DND-41 (cell line): ENCODE data around the gene CAMK4.

ENCODE experiments used
- ATAC-seq: fragments of 200-7000 bp; cut with Tn5 transposase; 3 replicates; pipeline ENCODE4 v1.9.1; 2021; ENCODE audit warnings: low read depth; ENCODE audit not compliant: insufficient read depth
- DNase-seq: peaks from one replicate; pipeline ENCODE4 v3.0.0-alpha.2; 2020
- H2AFZ ChIP-seq: 2 replicates; pipeline ENCODE4 v1.6.0; 2012; ENCODE audit warnings: low read depth, low read length
- H3K27ac ChIP-seq: 2 replicates; pipeline ENCODE4 v1.5.1; 2012; ENCODE audit warnings: low read length, inconsistent platforms
- H3K27me3 ChIP-seq: fragments of 200-600 bp; sonication (generic); 2 replicates; pipeline ENCODE4 v1.6.0; 2012; ENCODE audit warnings: low read length, mild to moderate bottlenecking, inconsistent platforms; ENCODE audit not compliant: insufficient read depth, poor library complexity
- H3K36me3 ChIP-seq: 2 replicates; pipeline ENCODE4 v1.5.1; 2012; ENCODE audit warnings: low read length, inconsistent platforms; ENCODE audit not compliant: insufficient read depth
- H3K4me1 ChIP-seq: 2 replicates; pipeline ENCODE4 v1.5.1; 2012; ENCODE audit warnings: mild to moderate bottlenecking, low read length; ENCODE audit not compliant: insufficient read depth
- H3K4me2 ChIP-seq: 2 replicates; pipeline ENCODE4 v1.6.0; 2012; ENCODE audit warnings: mild to moderate bottlenecking, moderate library complexity, low read length, inconsistent platforms; ENCODE audit not compliant: insufficient read depth
- H3K4me3 ChIP-seq, 2 experiments: fragments of 200-600 bp in 1 of 2; shearing (Covaris generic) in 1 of 2; 2 replicates each; pipeline ENCODE4 v1.5.1; 2012 to 2016; ENCODE audit warnings: inconsistent platforms in 2 of 2, low read length in 2 of 2, mild to moderate bottlenecking in 2 of 2, low read depth in 1 of 2, moderate library complexity in 1 of 2
- H3K79me2 ChIP-seq: 2 replicates; pipeline ENCODE4 v1.6.0; 2012; ENCODE audit warnings: low read length, inconsistent platforms; ENCODE audit not compliant: insufficient read depth
- H3K9ac ChIP-seq: 2 replicates; pipeline ENCODE4 v1.6.0; 2012; ENCODE audit warnings: low read depth, mild to moderate bottlenecking, inconsistent platforms, low read length, moderate library complexity
- H3K9me3 ChIP-seq: 2 replicates; pipeline ENCODE4 v1.5.1; 2012; ENCODE audit warnings: low read length, moderate library complexity, mild to moderate bottlenecking, inconsistent platforms; ENCODE audit not compliant: insufficient read depth, severe bottlenecking
- H4K20me1 ChIP-seq: 2 replicates; pipeline ENCODE4 v1.6.0; 2012; ENCODE audit warnings: low read length; ENCODE audit not compliant: insufficient read depth
- CTCF ChIP-seq: IDR thresholded peaks from 2 replicates; pipeline ENCODE4 v1.5.1; 2012; ENCODE audit warnings: borderline replicate concordance, low read length, moderate library complexity, mild to moderate bottlenecking; ENCODE audit not compliant: poor library complexity, severe bottlenecking; ENCODE audit errors: extremely low read depth
- EZH2 ChIP-seq: IDR thresholded peaks from 3 replicates; pipeline ENCODE4 v1.6.1; 2012; ENCODE audit warnings: borderline replicate concordance, low read depth, mild to moderate bottlenecking, moderate library complexity, low read length, inconsistent platforms; ENCODE audit not compliant: severe bottlenecking

Gene CAMK4

DNA sequence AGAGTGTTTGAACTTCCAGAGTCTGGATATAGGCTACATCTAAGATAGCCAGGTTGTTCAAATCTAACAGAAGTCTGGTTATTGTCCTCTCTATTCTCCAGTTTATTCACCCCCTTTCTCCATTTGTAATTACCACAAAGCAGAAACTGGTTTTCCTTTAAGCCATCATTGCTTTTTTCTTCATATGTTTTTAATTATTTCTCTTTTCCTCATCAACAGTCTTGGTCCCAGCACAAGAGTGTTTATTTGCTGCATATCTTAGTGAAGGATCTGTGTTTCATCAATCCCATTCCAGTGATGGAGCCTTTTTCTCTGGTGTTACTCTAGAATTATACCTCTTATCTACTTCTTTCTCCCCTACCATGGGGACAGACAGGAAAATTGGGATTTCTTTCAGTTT lies 142.2 kb downstream of the CAMK4 start:
- H3K9ac ChIP-seq = no peak overlapping the region
- no peak overlapping the region for H3K4me3 ChIP-seq
- H3K27me3 ChIP-seq = no peaks in the 10 kb centered on the region
- no peak for ATAC-seq
- no peaks in the 10 kb centered on the region for H3K79me2 ChIP-seq
- H2AFZ ChIP-seq = no peak overlapping the region
- no peak overlapping the region for H3K4me2 ChIP-seq
- no peak for TF ChIP-seq CTCF
- no peak for TF ChIP-seq EZH2
- H3K36me3 ChIP-seq = no peaks in the 10 kb centered on the region
- H3K4me1 ChIP-seq = no peaks in the 10 kb centered on the region
- no peaks in the 10 kb centered on the region for H3K9me3 ChIP-seq
- no peaks in the 10 kb centered on the region for H4K20me1 ChIP-seq
- no peak overlapping the region for H3K27ac ChIP-seq
- no peak for DNase-seq

DNA sequence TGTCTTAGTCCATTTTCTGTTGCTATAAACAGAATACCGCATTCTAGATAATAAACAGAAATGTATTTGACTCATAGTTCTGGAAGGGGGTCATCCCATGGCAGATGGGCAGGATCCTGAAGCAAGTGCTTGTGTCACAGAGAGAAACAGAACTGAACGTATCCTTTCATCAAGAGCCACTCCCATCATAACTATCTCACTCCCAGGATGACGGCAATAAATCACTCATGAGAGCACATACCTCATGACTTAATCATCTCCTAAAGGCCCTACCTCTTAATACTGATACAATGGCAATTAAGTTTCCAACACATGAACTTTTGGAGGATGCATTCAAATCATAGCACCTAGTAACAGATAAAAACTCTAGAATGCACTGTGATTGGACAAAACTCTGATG lies 142.9 kb downstream of the CAMK4 start:
- H3K36me3 ChIP-seq = no peaks in the 10 kb centered on the region
- TF ChIP-seq CTCF = no peak
- no peak for TF ChIP-seq EZH2
- no peak overlapping the region for H3K27ac ChIP-seq
- no peak overlapping the region for H3K4me2 ChIP-seq
- H3K4me3 ChIP-seq = no peak overlapping the region
- H3K27me3 ChIP-seq = no peaks in the 10 kb centered on the region
- no peaks in the 10 kb centered on the region for H3K4me1 ChIP-seq
- no peaks in the 10 kb centered on the region for H3K9me3 ChIP-seq
- no peaks in the 10 kb centered on the region for H3K79me2 ChIP-seq
- DNase-seq = no peak
- H2AFZ ChIP-seq = no peak overlapping the region
- no peak for ATAC-seq
- no peaks in the 10 kb centered on the region for H4K20me1 ChIP-seq
- H3K9ac ChIP-seq = no peak overlapping the region

DNA sequence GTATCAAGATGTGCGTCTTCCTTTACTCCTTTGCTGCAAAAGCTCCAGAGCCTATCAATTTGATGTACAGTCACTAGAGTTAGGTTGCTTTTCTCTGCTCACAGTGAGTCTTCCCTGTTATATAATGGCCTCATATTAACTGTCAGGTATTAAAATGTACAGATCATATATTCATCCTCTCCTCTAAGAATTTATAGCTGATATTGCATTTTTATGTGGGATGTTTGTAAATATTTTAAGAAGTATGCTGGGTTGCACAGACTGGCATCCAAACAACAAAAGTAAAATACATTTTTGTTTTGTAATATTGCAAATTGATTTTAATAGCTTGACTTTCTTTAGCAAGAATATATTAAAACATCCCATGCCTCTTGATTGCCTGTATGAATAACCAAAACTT lies 148.6 kb downstream of the CAMK4 start:
- DNase-seq (no peak), ATAC-seq (no peak)
- TF ChIP-seq CTCF = no peak
- no peak for TF ChIP-seq EZH2

DNA sequence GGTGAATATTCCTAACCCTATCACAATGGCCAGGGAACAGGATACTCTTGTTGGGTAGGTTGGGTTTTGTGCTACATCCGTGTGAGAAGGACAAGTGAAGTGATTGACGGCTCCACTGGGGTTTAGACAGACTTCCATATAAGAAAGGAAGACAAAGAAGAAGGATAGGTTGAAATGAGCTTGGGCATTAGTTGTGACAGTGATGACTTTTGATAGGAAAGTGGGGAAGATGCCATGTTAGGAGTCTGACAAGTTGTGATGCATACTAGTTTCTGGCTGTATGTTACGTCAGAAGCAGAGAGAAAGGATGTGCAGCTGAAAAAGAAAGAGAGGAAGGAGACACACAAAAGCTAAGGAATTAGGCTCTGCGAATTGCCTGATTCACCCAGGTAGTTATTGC lies 150.2 kb downstream of the CAMK4 start:
- no peak overlapping the region for H3K9ac ChIP-seq
- no peak overlapping the region for H3K27ac ChIP-seq
- no peaks in the 10 kb centered on the region for H4K20me1 ChIP-seq
- H3K9me3 ChIP-seq = no peaks in the 10 kb centered on the region
- ATAC-seq = no peak
- H2AFZ ChIP-seq = no peak overlapping the region
- H3K4me1 ChIP-seq = no peaks in the 10 kb centered on the region
- no peaks in the 10 kb centered on the region for H3K36me3 ChIP-seq
- no peak for DNase-seq
- H3K4me2 ChIP-seq = no peak overlapping the region
- no peak overlapping the region for H3K4me3 ChIP-seq
- TF ChIP-seq EZH2 (no peak), CTCF (no peak)
- H3K79me2 ChIP-seq = no peaks in the 10 kb centered on the region
- no peaks in the 10 kb centered on the region for H3K27me3 ChIP-seq

More for the DNA sequence above, 148.6 kb downstream of the CAMK4 start:
- H4K20me1 ChIP-seq = no peaks in the 10 kb centered on the region
- no peaks in the 10 kb centered on the region for H3K4me1 ChIP-seq
- no peaks in the 10 kb centered on the region for H3K27me3 ChIP-seq
- H3K27ac ChIP-seq = no peak overlapping the region
- H3K36me3 ChIP-seq = no peaks in the 10 kb centered on the region
- H3K79me2 ChIP-seq = no peaks in the 10 kb centered on the region
- no peak overlapping the region for H3K9ac ChIP-seq
- no peaks in the 10 kb centered on the region for H3K9me3 ChIP-seq
- no peak overlapping the region for H3K4me3 ChIP-seq
- no peak overlapping the region for H2AFZ ChIP-seq
- H3K4me2 ChIP-seq = no peak overlapping the region
